HG02623 (cell line): ENCODE results near the gene APOL3.
"Not testable (repeated sequence)": the region's sequence is repeated elsewhere in the genome, so short reads cannot be mapped to it uniquely, and the experiment has no call there.

ENCODE experiments used
- ATAC-seq: cut with Tn5 transposase; IDR thresholded peaks from one replicate; pipeline ENCODE4 v1.9.1; 2021; ENCODE audit warnings: moderate library complexity; ENCODE audit not compliant: unreplicated experiment

Gene APOL3

GRCh38 chr22:36162127-36163034 lies 1.8 kb upstream of the APOL3 start:
- no peak for ATAC-seq

GRCh38 chr22:36161793-36162126 lies 1.2 kb upstream of the APOL3 start:
- not testable (repeated sequence) for ATAC-seq

- no peak for ATAC-seq
These were observed 3.8 kb downstream of the APOL3 start for GRCh38 chr22:36156515-36157419.

- no peak for ATAC-seq
These were observed 4.4 kb downstream of the APOL3 start for GRCh38 chr22:36156119-36156514.

- no peak for ATAC-seq
These were observed 4.9 kb downstream of the APOL3 start for GRCh38 chr22:36155702-36156101.

- ATAC-seq = no peak
These were observed 6.1 kb downstream of the APOL3 start for GRCh38 chr22:36154423-36154945.

- ATAC-seq = no peak
These were observed 6.8 kb downstream of the APOL3 start for GRCh38 chr22:36153501-36154422.

- not testable (repeated sequence) for ATAC-seq
These were observed 7.7 kb downstream of the APOL3 start for GRCh38 chr22:36152821-36153220.

- ATAC-seq = no peak
These were observed 8.5 kb downstream of the APOL3 start for GRCh38 chr22:36152088-36152487.

GRCh38 chr22:36151006-36151595 lies 9.5 kb downstream of the APOL3 start:
- ATAC-seq = no peak

GRCh38 chr22:36149441-36149840 lies 11.1 kb downstream of the APOL3 start:
- ATAC-seq = no peak

- ATAC-seq = no peak
These were observed 12.1 kb downstream of the APOL3 start for GRCh38 chr22:36148411-36148810.

GRCh38 chr22:36147196-36147791 lies 13.3 kb downstream of the APOL3 start:
- no peak for ATAC-seq

GRCh38 chr22:36145881-36146280 lies 14.7 kb downstream of the APOL3 start:
- ATAC-seq = no peak

GRCh38 chr22:36144886-36145541 lies 15.5 kb downstream of the APOL3 start:
- no peak for ATAC-seq

GRCh38 chr22:36143956-36144355 lies 16.6 kb downstream of the APOL3 start:
- ATAC-seq = no peak

- ATAC-seq = no peak
These were observed 17.3 kb downstream of the APOL3 start for GRCh38 chr22:36143066-36143815.

GRCh38 chr22:36141481-36141880 lies 19.1 kb downstream of the APOL3 start:
- no peak for ATAC-seq
